GM23248 (cell line): ENCODE data around the gene NCOA5.

Experiments
- EZH2 ChIP-seq: fragments of 200-600 bp; sonication (generic); IDR thresholded peaks from 2 replicates; pipeline ENCODE4 v1.6.1; 2018; ENCODE audit warnings: antibody characterized with exemption, mild to moderate bottlenecking; ENCODE audit not compliant: insufficient read depth, poor library complexity, severe bottlenecking
- EZH2phosphoT487 ChIP-seq: fragments of 200-600 bp; sonication (generic); IDR thresholded peaks from 2 replicates; pipeline ENCODE4 v1.6.1; 2018; ENCODE audit warnings: antibody characterized with exemption, moderate library complexity, mild to moderate bottlenecking, low read depth; ENCODE audit not compliant: insufficient read depth

- TF ChIP-seq EZH2phosphoT487 (no peak), EZH2 (no peak)
Measured at GRCh38 chr20:46012921-46013320, 76.8 kb downstream of the NCOA5 start.
